Ureter (tissue), 1 donor: ENCODE results near the gene DQX1. TPM values are rescaled to one million over a fixed set of nuclear protein-coding genes. Genes with fewer than 3 reads are reported as not detected.

Experiments used
- DNase-seq: peaks from one replicate; pipeline ENCODE4 v3.0.0-alpha.2; 2020; ENCODE audit warnings: low spot score
- total RNA-seq: library from RNA; stranded (reverse); gene quantifications from one replicate; pipeline ENCODE4 v1.2.4, GENCODE V29; 2023
- donor health status: DM: yes; HTN: yes; CAD: no.

Gene DQX1
- total RNA-seq, 1 donor from 2014 or later = 1.4 TPM

DNA sequence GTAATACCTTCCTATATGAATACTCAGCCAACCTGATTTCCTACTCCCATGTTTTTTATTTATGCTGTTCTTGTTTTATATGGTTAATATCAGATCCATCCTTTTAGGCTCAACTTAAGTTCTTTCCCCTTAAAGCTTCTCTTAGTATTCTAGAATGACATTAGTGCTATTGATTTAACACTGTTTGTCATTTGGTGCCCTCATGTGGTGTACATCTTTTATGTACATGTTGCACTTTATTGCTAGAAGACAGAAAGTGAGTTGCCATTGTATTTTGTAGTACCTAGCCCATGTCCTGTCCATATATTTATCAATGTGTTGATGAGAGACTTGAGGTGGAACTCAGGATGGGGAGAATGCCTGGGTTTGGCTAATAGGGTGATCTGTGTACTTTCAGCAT, 6.2 kb upstream of the DQX1 start:
- DNase-seq = no peak

DNA sequence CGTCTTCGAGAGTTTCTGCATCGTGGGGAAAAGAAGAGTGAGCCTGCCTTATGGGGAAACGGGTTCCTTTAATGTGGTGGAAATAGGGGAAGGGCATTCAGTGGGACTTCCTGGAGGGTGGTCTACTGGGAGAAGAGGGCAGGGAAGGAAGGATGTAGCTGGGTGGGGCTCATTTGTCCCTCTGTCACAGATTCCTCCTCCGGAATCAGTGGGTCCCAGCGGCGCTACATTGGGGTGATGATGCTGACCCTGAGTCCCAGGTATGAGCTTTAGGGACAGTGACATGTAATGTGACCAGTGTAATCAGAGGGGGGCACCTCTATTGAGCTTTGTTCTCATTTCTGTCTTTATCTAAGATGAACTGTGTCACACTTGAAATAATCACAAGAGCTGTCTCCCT, 5.6 kb upstream of the DQX1 start:
- no peak for DNase-seq

GRCh38 chr2:74530239-74531187, 4.5 kb upstream of the DQX1 start:
- DNase-seq = peak; percentile 60

GRCh38 chr2:74529357-74530238, 3.6 kb upstream of the DQX1 start, which contains the start of the genes AUP1 and HTRA2:
TSS of gene AUP1 (minus strand) at chr2:74529706. CDS start at chr2:74529629, 77 bp downstream.
TSS of gene HTRA2 (plus strand) at chr2:74529933. CDS start at chr2:74530007, 74 bp downstream.
- peak; percentile 99 for DNase-seq

- DNase-seq = no peak
These were observed 2.7 kb upstream of the DQX1 start for GRCh38 chr2:74528600-74529356.

GRCh38 chr2:74527741-74528140, 1.7 kb upstream of the DQX1 start:
- no peak for DNase-seq

- no peak for DNase-seq
These were observed 709 bp upstream of the DQX1 start for GRCh38 chr2:74526649-74527230.

- DNase-seq = no peak
These were observed 895 bp downstream of the DQX1 start for GRCh38 chr2:74524955-74525716.

DNA sequence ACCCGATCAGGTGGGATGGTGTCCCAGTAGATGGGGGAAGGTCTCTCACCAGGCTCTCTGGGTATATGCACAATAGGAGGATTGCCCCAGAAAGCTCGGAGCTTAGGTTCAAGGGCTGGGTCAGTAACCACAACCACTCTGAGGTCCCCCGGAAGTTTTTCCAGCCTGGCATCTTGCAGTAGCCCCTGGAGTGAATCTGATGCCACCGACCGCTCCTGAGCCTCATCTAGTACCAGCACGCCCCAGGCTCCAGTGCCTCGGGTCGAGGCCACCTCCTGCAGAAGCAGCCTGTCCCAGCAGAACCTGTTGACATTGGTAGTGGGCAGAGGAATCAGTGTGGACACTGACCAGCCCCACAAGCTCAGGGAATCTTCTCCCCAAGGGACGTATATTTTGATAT, 2.0 kb downstream of the DQX1 start:
- no peak for DNase-seq

- no peak for DNase-seq
These were observed 3.5 kb downstream of the DQX1 start for GRCh38 chr2:74522516-74522915.

DNA sequence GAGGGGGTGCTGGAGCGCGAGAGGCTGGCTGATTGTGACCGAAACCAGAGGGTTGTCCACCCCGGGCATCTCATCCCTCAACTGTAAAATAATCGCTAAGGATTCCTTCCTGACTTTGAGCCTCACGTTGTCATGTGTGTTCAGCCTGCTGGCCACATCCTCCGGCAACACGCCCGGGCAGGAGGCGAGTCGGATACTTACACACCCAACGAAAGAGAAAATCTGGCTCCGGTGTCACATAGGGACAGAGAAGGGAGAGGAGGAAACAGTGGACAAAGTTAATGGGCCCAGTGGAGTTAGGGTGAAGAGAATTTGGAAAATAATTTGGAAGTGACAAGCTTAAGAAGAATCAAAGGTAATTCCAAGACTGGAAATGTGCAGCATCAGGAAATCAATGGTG, 9.4 kb downstream of the DQX1 start:
- no peak for DNase-seq

- no peak for DNase-seq
These were observed 9.9 kb downstream of the DQX1 start for GRCh38 chr2:74515981-74516633.

- DNase-seq = no peak
These were observed 10.6 kb downstream of the DQX1 start for GRCh38 chr2:74515271-74515980.

DNA sequence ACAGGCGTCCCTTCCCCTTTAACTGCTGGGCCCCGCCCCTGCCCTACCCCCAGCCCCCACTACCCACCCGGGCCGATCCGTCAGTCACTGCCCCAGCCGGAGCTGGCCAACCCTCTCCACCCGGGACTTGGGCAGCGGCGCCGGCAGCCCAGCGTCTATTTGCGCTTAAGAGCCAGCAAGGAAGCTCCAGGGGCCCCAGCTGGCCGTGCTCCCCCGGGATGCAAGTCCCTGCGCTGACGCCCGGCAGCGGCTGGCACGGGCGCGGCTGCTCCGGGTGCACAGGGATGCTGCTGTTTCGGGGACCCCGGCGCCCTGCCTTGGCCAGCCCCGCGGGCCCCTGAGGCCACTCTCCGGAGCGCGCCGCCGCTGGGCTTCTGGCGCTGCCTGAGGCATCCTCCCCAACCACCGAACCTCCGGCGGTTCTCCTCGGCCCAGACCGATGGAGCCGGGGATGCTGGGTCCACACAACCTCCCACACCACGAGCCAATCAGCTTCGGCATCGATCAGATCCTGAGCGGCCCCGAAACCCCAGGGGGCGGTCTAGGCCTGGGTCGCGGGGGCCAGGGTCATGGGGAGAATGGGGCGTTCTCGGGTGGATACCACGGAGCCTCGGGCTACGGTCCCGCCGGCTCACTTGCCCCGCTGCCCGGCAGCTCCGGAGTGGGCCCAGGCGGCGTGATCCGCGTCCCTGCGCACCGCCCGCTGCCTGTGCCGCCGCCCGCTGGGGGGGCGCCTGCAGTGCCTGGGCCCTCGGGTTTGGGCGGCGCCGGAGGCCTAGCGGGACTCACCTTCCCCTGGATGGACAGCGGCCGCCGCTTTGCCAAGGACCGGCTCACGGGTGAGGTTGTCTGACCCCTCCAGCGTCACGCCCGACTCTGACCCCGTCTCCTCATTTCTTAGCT, 11.4 kb downstream of the DQX1 start, which contains the start of gene TLX2:
TLX2 (plus strand) TSS at position 83 of the 903 bp plus-strand sequence; CDS start at position 440, 357 bp downstream.
- DNase-seq = no peak

DNA sequence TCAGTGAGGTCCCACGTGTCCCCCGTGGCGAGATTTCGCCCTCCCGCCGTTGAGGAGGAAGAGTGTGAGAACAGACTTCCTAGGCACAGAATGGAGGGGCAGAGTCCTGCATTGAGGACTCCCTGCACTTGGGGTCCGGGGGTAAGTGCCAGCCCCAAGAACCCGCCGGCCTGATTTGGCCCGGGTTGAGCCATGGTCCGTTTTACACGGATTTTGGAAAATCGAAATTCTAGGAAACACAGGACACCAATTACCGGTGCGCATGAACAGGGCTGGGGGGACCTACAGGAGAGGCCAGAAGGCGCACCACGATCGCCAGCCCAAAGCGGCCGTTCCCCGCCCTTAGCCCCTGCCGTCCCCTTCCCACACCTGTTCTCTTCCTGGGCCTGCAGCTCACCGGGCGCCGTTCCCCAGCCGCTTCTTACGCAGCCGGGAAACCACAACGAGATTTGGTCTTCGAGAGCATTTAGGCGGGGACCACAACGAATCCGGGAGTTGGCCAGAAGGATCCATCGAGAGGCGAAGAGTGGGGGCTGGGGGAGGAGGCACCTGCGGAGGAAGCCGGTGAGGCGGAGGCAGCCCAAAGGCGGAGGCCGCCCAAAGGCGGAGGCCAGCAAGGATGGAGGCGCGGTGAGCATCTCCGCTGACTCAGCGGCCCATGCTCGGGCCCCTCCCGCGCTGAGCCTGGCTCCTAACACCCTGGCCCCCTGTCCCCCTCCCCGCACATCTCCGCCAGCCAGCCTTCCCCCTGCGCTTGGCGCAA, 12.2 kb downstream of the DQX1 start:
- no peak for DNase-seq

DNA sequence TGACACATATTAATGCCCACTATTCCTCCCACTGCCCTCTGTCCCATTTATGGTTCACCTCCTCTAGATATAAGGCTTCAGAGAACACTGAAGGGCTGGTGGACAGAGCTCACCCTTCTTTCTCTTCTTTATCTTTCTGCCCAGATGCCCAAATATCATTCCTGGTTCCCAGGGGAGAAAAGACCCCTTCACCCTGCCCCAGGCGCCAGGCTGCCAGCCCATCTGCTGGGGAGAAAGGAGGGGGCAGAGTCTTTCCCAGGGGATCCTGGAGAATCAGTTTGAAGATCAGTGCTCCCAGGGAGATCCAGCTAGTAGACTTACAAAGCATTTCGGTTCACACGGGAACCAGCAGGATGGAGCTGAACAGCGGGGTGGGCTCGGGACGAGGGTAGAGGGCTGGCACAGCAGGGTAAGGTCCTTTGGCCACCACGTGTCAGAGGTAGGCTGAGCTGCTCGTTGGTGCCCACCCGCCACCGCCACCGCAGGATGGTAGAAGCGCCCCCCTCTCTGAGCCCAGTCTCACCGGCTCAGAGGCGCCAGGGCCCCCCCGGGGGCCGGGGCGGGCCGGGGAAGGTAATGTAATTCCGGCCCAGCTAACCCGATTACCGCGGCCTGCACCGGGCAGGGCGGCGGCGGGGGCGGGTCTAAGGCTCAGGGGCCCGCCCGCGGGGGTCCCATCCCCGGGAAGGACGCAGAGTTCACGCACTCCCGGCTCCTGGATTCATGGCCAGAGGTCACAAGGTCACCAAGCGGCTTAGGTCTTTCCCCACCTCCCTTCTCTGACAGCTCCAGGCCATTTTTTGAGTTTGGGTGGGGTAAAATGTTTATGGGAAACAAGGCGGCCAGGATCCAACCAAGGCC, 13.1 kb downstream of the DQX1 start:
- DNase-seq = no peak
